Effector memory CD4-positive, alpha-beta T cell (primary cell): ENCODE data around the gene ARHGAP15.

Source experiments
- DNase-seq, 3 donors: peaks; one replicate each; pipeline ENCODE4 v3.0.0-alpha.2; 2020
- H3K27ac ChIP-seq: 2 replicates; pipeline ENCODE4 v1.7.0; 2013; ENCODE audit warnings: mild to moderate bottlenecking, low read length, moderate library complexity; ENCODE audit not compliant: insufficient read depth, poor library complexity, severe bottlenecking
- H3K27me3 ChIP-seq: replicated peaks from 2 replicates; pipeline ENCODE4 v1.7.0; 2013; ENCODE audit warnings: mild to moderate bottlenecking, low read length; ENCODE audit not compliant: insufficient read depth, control insufficient read depth, poor library complexity, severe bottlenecking
- H3K36me3 ChIP-seq: 2 replicates; pipeline ENCODE4 v1.7.0; 2013; ENCODE audit warnings: mild to moderate bottlenecking, low read length, moderate library complexity; ENCODE audit not compliant: control insufficient read depth, insufficient read depth
- H3K4me1 ChIP-seq: 2 replicates; pipeline ENCODE4 v1.7.0; 2013; ENCODE audit warnings: low read length, mild to moderate bottlenecking; ENCODE audit not compliant: control insufficient read depth, insufficient read depth, poor library complexity, severe bottlenecking
- H3K4me3 ChIP-seq: 2 replicates; pipeline ENCODE4 v1.7.0; 2013; ENCODE audit warnings: low read length, low read depth, mild to moderate bottlenecking; ENCODE audit not compliant: insufficient read depth, poor library complexity, severe bottlenecking
- H3K9me3 ChIP-seq: 2 replicates; pipeline ENCODE4 v1.7.0; 2013; ENCODE audit warnings: mild to moderate bottlenecking, low read length, moderate library complexity; ENCODE audit not compliant: control insufficient read depth

Gene ARHGAP15

GRCh38 chr2:143255899-143256298 is 126.7 kb downstream of the ARHGAP15 start:
- Histone ChIP-seq H3K4me3 (peak overlapping the region; percentile 37), H3K9me3 (no peaks in the 10 kb centered on the region), H3K27ac (peak overlapping the region; percentile 78), H3K27me3 (no peaks in the 10 kb centered on the region), H3K36me3 (peaks cover under 1% of the 10 kb centered on the region), H3K4me1 (peaks cover 31% of the 10 kb centered on the region)
- no peak for DNase-seq

GRCh38 chr2:143258126-143258892 is 129.1 kb downstream of the ARHGAP15 start:
- Histone ChIP-seq H3K27ac (peak overlapping the region; percentile 78), H3K4me3 (peak overlapping the region; percentile 3), H3K4me1 (peaks cover 46% of the 10 kb centered on the region), H3K9me3 (no peaks in the 10 kb centered on the region), H3K27me3 (no peaks in the 10 kb centered on the region), H3K36me3 (no peaks in the 10 kb centered on the region)
- DNase-seq, result no peak

DNA sequence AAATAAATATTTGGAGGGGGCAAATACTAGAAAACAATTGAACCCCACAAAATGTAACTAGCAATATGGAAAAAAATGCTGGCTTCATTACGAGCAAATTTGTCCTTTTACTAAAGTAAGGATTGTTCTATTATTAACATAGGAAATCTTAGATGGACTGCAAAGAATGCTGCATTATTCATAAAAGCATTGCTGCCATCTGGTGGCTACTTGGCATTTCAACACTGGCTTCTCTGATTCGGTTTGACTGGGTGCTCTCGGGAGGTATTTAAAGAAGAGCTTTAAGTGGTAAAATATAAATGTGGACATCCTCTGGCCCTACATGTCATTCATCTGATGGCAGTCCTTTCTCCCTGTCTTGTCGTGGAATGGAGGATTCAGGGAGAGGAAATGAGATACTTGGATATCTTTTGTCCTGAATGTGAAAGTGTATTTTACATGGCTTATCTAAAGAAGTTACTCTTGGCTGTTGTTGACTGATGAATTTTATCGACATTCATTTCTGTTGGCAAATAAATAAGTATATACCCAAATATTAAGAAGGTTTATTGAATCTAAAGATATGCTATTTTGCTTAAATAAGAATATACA is 130.2 kb downstream of the ARHGAP15 start:
- Histone ChIP-seq H3K36me3 (no peaks in the 10 kb centered on the region), H3K4me3 (peak overlapping the region; percentile 1), H3K27ac (peak overlapping the region; percentile 78), H3K27me3 (no peaks in the 10 kb centered on the region), H3K9me3 (no peaks in the 10 kb centered on the region), H3K4me1 (peaks cover 46% of the 10 kb centered on the region)
- DNase-seq, result peak; percentile 45 to 67 (median 47)

GRCh38 chr2:143261986-143262385 is 132.8 kb downstream of the ARHGAP15 start:
- no peaks in the 10 kb centered on the region for H3K9me3 ChIP-seq
- H3K27ac ChIP-seq, result peak overlapping the region; percentile 55
- no peaks in the 10 kb centered on the region for H3K27me3 ChIP-seq
- H3K4me1 ChIP-seq, result peaks cover 43% of the 10 kb centered on the region
- H3K36me3 ChIP-seq, result peaks cover 3% of the 10 kb centered on the region
- H3K4me3 ChIP-seq, result peak overlapping the region; percentile 11
- peak; percentile 13 to 48 (median 41) for DNase-seq

DNA sequence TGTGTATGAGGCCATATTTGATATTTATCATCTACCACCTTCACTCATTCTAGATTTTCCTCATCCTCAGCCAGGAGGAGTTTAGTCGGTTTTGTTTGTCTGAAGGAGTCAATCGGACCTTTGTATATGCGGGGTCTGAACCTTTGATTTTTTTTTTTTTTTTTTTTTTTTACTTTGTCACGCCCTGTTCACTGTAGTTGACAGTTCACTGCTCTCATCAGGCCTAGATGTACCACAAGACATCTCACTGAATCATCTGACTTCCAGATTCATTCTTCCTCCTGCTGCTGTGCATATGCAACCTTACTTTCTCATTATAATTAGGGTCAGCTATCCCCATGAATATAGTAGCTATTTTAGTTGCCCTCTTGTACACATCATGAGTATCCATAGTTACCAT is 133.2 kb downstream of the ARHGAP15 start:
- Histone ChIP-seq H3K27me3 (no peaks in the 10 kb centered on the region), H3K4me3 (no peak overlapping the region), H3K27ac (peak overlapping the region; percentile 55), H3K36me3 (peaks cover 7% of the 10 kb centered on the region), H3K4me1 (peaks cover 42% of the 10 kb centered on the region), H3K9me3 (no peaks in the 10 kb centered on the region)
- no peak for DNase-seq

- no peaks in the 10 kb centered on the region for H3K9me3 ChIP-seq
- no peak overlapping the region for H3K4me3 ChIP-seq
- H3K27me3 ChIP-seq, result no peaks in the 10 kb centered on the region
- H3K36me3 ChIP-seq, result peaks cover 11% of the 10 kb centered on the region
- DNase-seq, result no peak
- H3K27ac ChIP-seq, result peak overlapping the region; percentile 55
- peaks cover 35% of the 10 kb centered on the region for H3K4me1 ChIP-seq
Measured at GRCh38 chr2:143263066-143263625, 133.9 kb downstream of the ARHGAP15 start.

DNA sequence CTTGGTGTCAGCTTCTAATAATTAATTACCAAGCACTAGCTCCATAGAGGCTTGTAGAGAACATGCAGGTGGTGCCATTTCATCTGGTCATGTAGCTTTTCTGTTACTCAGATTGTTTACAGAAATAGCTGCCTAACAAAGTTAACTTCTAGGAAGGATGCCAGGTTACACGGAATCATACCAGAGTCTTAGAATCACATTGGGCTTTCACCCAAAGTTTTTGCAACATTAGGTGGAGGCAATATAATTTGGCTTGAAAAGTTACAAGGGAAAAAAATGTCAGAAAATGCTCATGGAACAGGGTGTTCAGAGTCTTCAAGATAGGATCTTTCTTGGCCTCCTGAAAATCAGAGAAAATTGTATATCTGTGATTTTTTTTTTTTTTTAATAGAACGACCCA is 135.6 kb downstream of the ARHGAP15 start:
- H3K4me1 ChIP-seq, result peaks cover 23% of the 10 kb centered on the region
- H3K36me3 ChIP-seq, result peaks cover 11% of the 10 kb centered on the region
- no peak for DNase-seq
- H3K4me3 ChIP-seq, result no peak overlapping the region
- no peaks in the 10 kb centered on the region for H3K27me3 ChIP-seq
- H3K9me3 ChIP-seq, result no peaks in the 10 kb centered on the region
- no peak overlapping the region for H3K27ac ChIP-seq

- peaks cover 3% of the 10 kb centered on the region for H3K36me3 ChIP-seq
- H3K27ac ChIP-seq, result no peak overlapping the region
- no peak overlapping the region for H3K4me3 ChIP-seq
- H3K27me3 ChIP-seq, result no peaks in the 10 kb centered on the region
- peaks cover 10% of the 10 kb centered on the region for H3K4me1 ChIP-seq
- H3K9me3 ChIP-seq, result no peaks in the 10 kb centered on the region
- DNase-seq, result no peak
Measured at GRCh38 chr2:143279672-143280071, 150.5 kb downstream of the ARHGAP15 start.

DNA sequence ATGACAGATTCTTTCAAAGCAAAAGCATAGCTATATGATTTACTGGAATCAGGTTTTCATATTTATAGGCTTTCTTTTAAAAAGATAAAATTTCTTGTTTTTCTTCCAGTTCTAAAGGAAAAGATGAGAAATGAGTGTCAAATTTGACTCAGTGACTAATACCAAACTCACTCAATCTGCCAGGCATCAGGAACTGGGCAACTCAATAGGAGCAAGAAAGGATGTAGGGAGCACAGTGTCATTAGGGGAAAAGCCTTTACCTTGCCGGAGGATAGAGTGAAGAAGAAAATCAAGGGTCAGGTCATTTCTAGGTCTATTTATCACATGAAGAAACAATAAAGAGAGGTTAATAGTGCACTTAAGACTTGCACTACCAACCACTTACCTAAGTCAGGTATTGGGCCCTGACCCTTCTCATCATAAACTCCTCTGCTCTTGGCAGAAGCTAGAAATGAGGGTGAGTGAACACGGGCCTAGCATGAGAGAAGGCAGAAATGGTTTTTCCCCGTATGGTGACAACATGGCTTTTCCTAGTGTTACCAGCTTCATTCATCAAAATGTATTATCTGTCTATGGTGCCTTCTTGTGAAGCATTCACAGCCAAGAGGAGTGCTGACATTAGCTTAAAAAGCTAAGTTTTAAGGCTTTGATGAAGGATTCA is 151.0 kb downstream of the ARHGAP15 start:
- H3K4me3 ChIP-seq, result no peak overlapping the region
- H3K27me3 ChIP-seq, result no peaks in the 10 kb centered on the region
- DNase-seq, result no peak
- peaks cover 8% of the 10 kb centered on the region for H3K4me1 ChIP-seq
- peak overlapping the region; percentile 2 for H3K27ac ChIP-seq
- H3K9me3 ChIP-seq, result no peaks in the 10 kb centered on the region
- H3K36me3 ChIP-seq, result peaks cover 3% of the 10 kb centered on the region

GRCh38 chr2:143282684-143283083 is 153.5 kb downstream of the ARHGAP15 start:
- Histone ChIP-seq H3K4me1 (peaks cover 4% of the 10 kb centered on the region), H3K9me3 (no peaks in the 10 kb centered on the region), H3K27me3 (no peaks in the 10 kb centered on the region), H3K4me3 (no peak overlapping the region), H3K27ac (no peak overlapping the region), H3K36me3 (peaks cover 9% of the 10 kb centered on the region)
- DNase-seq, result peak in 1 of 3 donors; percentile 10
